ENCODE measurements around the gene HRH1. TPM values are rescaled to one million over a fixed set of nuclear protein-coding genes. Genes with fewer than 3 reads are reported as not detected.

Gene HRH1
- total RNA-seq, 1 experiment from 2014 or later, result 1.3 TPM

DNA sequence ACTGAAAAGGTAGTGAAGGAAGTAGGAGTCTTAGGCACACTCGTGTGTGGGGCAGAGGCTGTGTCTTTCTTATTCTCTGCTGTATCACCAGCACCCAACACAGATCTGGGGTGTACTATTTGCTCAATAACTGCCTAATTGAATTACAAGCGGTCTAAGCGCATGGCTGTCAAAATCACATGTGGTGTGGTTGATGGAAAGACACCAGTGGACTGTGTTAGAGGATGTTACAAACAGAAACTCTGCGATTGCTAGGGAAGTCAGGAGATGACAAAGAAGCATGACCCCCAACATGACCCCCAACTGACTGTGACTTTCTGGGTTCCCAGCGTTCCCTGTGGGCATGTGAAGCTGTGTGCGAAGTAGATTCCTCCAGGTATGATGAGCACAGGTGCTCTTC is 149.9 kb downstream of the HRH1 start:
- ChIA-PET CTCF (no interaction called here), POLR2A (no interaction called here)
- no peak for DNase-seq
- Mint-ChIP-seq H3K27me3 (ENCODE audit: insufficient read depth, unreplicated experiment) (no peaks in the 10 kb centered on the region), H3K27ac (ENCODE audit: unreplicated experiment) (no peak overlapping the region), H3K4me3 (ENCODE audit: unreplicated experiment) (no peak overlapping the region), H3K4me1 (ENCODE audit: low read depth, unreplicated experiment) (no peaks in the 10 kb centered on the region), H3K9me3 (ENCODE audit: unreplicated experiment) (no peaks in the 10 kb centered on the region), H3K36me3 (ENCODE audit: insufficient read depth, unreplicated experiment) (peaks cover 24% of the 10 kb centered on the region)
- intact Hi-C loops (cut with micrococcal nuclease; ENCODE audit: unreplicated experiment), result no loop called here
- Histone ChIP-seq H3K9me3 (no peaks in the 10 kb centered on the region), H3K27me3 (replicated peaks; ENCODE audit: control insufficient read depth, insufficient read depth, low read length) (no peaks in the 10 kb centered on the region), H3K36me3 (ENCODE audit: control insufficient read depth, insufficient read depth, low read length) (peaks cover 1% of the 10 kb centered on the region; the same call in 1 of the 2 replicates), H3K4me1 (no peaks in the 10 kb centered on the region), H3K4me3 (ENCODE audit: low read depth, low read length) (no peak overlapping the region)
- no TSS peak for BruUV-seq (replicated peaks)
- TF ChIP-seq, protein P1, sequence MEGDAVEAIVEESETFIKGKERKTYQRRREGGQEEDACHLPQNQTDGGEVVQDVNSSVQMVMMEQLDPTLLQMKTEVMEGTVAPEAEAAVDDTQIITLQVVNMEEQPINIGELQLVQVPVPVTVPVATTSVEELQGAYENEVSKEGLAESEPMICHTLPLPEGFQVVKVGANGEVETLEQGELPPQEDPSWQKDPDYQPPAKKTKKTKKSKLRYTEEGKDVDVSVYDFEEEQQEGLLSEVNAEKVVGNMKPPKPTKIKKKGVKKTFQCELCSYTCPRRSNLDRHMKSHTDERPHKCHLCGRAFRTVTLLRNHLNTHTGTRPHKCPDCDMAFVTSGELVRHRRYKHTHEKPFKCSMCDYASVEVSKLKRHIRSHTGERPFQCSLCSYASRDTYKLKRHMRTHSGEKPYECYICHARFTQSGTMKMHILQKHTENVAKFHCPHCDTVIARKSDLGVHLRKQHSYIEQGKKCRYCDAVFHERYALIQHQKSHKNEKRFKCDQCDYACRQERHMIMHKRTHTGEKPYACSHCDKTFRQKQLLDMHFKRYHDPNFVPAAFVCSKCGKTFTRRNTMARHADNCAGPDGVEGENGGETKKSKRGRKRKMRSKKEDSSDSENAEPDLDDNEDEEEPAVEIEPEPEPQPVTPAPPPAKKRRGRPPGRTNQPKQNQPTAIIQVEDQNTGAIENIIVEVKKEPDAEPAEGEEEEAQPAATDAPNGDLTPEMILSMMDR (IDR thresholded peaks at IDR 0.05; ENCODE audit: insufficient read depth in 1 of 2, low read depth in 1 of 2, low read length in 1 of 2, severe bottlenecking in 1 of 2, unreplicated experiment in 1 of 2), result no peak

DNA sequence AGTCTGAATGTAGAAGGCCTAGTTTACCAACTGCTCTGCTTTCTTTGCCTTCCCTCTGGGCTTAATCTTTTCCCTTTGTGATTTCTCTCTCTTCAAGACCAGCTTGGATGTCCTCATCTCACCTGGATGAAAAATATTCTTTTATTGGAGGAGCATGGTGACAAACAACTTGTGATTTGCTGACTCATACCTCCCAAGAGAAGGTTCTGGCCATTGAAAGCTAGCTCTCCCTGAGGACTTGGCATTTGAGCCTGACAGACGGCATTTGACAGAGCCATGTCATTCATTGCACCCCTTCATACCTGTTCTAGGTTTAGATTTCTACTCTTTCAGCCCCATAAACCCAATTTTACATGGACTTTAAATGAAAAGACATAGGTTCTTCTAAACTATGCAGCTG is 151.2 kb downstream of the HRH1 start:
- Histone ChIP-seq H3K4me3 (ENCODE audit: low read depth, low read length) (no peak overlapping the region), H3K4me1 (no peaks in the 10 kb centered on the region), H3K36me3 (ENCODE audit: control insufficient read depth, insufficient read depth, low read length) (peaks cover 1% of the 10 kb centered on the region; the same call in 1 of the 2 replicates), H3K27me3 (replicated peaks; ENCODE audit: control insufficient read depth, insufficient read depth, low read length) (no peaks in the 10 kb centered on the region), H3K9me3 (no peaks in the 10 kb centered on the region)
- TF ChIP-seq, protein P1 (IDR thresholded peaks at IDR 0.05; ENCODE audit: insufficient read depth in 1 of 2, low read depth in 1 of 2, low read length in 1 of 2, severe bottlenecking in 1 of 2, unreplicated experiment in 1 of 2), result no peak
- Mint-ChIP-seq H3K4me1 (ENCODE audit: low read depth, unreplicated experiment) (no peaks in the 10 kb centered on the region), H3K36me3 (ENCODE audit: insufficient read depth, unreplicated experiment) (peaks cover 24% of the 10 kb centered on the region), H3K27me3 (ENCODE audit: insufficient read depth, unreplicated experiment) (no peaks in the 10 kb centered on the region), H3K4me3 (ENCODE audit: unreplicated experiment) (no peak overlapping the region), H3K9me3 (ENCODE audit: unreplicated experiment) (no peaks in the 10 kb centered on the region), H3K27ac (ENCODE audit: unreplicated experiment) (no peak overlapping the region)
- intact Hi-C loops (cut with micrococcal nuclease; ENCODE audit: unreplicated experiment), result no loop called here
- BruUV-seq (replicated peaks), result no TSS peak
- DNase-seq, result no peak
- ChIA-PET CTCF (no interaction called here), POLR2A (no interaction called here)

DNA sequence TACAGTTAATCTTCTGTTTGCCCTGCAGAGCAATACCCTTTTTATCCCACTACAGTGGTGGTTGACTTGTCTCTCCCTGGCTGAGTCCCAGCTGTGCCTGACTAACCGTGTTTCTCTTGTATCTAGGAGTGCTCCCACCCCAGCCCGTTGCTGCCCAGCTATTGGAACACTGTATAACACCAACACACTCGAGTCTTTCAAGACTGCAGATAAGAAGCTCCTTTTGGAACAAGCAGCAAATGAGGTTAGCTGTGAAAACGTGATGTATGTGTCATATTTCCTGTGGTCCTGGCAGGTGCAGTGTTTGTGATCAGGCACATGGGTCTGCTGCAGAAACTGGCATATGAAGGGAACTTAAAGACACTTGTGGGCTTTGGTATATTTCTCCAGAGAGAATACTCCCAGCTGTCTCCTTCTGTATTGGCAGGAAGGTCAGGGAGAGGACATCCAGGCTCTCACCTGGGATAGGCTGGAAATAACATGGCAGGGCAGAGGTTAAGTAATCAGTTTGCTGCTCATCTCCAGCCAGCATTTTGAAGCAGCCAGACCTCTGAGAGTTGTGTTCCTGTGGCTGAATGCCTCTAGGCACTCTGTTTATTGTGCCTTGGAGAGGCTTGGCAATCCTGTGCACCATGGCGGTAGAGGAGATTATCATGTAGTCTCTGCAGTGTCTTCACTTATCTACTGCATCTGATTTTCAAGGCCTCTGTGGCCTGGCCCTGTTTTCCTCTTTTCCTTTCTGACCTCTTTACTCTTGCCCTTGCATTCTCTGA is 152.7 kb downstream of the HRH1 start:
- Mint-ChIP-seq H3K27ac (ENCODE audit: unreplicated experiment) (no peak overlapping the region), H3K36me3 (ENCODE audit: insufficient read depth, unreplicated experiment) (peaks cover 24% of the 10 kb centered on the region), H3K4me1 (ENCODE audit: low read depth, unreplicated experiment) (no peaks in the 10 kb centered on the region), H3K4me3 (ENCODE audit: unreplicated experiment) (no peak overlapping the region), H3K27me3 (ENCODE audit: insufficient read depth, unreplicated experiment) (no peaks in the 10 kb centered on the region), H3K9me3 (ENCODE audit: unreplicated experiment) (no peaks in the 10 kb centered on the region)
- ChIA-PET POLR2A (no interaction called here), CTCF (no interaction called here)
- Histone ChIP-seq H3K4me1 (no peaks in the 10 kb centered on the region), H3K27me3 (replicated peaks; ENCODE audit: control insufficient read depth, insufficient read depth, low read length) (no peaks in the 10 kb centered on the region), H3K9me3 (no peaks in the 10 kb centered on the region), H3K36me3 (ENCODE audit: control insufficient read depth, insufficient read depth, low read length) (peaks cover 1% of the 10 kb centered on the region; the same call in 1 of the 2 replicates), H3K4me3 (ENCODE audit: low read depth, low read length) (no peak overlapping the region)
- intact Hi-C loops (cut with micrococcal nuclease; ENCODE audit: unreplicated experiment), result no loop called here
- no peak for DNase-seq
- no TSS peak for BruUV-seq (replicated peaks)
- TF ChIP-seq, protein P1 (IDR thresholded peaks at IDR 0.05; ENCODE audit: insufficient read depth in 1 of 2, low read depth in 1 of 2, low read length in 1 of 2, severe bottlenecking in 1 of 2, unreplicated experiment in 1 of 2), result no peak
